ENCODE measurements around the gene CHRNA3.
A peak's percentile ranks its signal among the peaks of the same experiment; 100 is the strongest.

The CHRNA3 gene
- long read RNA-seq, donor 1, partial matches to known transcripts: 0 of 1 reads
- long read RNA-seq, donor 1, other reads (novel, unspliced or antisense): 0 of 1 reads
- long read RNA-seq, donor 2: 0 reads
- long read RNA-seq, donor 3: 0 reads
- long read RNA-seq, donor 4: 0 reads
- long read RNA-seq, donor 5: 0 reads
- long read RNA-seq, donor 6: 0 reads
- long read RNA-seq, donor 7: 0 reads
- long read RNA-seq, donor 8, partial matches to known transcripts: 0 of 1 reads
- long read RNA-seq, donor 8, other reads (novel, unspliced or antisense): 0 of 1 reads

DNA sequence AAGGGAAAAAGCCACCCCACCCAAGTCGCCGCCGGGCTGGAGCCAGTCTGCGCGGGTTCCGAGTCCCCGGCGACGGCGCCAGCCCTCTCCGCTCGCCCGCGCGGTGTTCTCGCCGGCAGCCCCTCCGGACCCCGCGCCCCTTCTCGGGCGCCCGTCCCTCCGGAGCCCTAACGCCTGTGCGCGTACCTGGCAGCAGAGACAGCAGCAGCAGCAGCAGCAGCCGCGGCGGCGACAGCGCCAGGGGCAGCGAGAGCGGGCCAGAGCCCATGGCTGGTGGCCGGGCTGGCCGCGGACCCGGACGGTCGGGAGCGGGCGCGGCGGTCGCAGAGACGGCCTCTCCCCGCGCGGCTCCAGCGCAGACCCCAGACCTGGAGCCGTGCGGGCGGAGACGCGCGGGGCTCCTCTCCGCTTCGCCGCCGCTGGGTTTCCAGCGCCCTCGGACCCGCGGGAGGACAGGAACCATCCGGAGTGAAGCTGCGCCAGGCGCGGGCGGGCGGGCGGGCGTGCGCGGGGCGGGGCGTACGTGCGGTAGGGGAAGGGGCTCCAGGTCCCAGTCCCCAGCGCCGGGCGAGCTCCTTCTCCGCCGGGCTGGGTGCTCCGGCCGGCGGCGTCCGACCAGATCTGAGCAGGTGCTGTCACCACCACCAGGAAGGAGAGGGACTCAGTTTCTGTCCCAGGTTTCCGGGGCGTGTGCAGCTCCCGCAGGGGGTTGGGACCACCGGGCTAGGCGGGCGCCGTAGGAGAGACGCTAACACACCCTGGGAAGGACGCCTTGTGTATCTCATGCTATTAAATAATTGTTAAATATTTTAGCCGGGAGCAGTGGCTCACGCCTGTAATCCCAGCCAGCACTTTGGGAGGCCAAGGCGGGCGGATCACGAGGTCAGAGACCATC is at the start of gene CHRNA3:
CHRNA3 (minus strand) TSS at position 470 of the 895 bp plus-strand sequence; CDS start at position 268, 202 bp downstream.
- peak; percentile 80 for DNase-seq

DNA sequence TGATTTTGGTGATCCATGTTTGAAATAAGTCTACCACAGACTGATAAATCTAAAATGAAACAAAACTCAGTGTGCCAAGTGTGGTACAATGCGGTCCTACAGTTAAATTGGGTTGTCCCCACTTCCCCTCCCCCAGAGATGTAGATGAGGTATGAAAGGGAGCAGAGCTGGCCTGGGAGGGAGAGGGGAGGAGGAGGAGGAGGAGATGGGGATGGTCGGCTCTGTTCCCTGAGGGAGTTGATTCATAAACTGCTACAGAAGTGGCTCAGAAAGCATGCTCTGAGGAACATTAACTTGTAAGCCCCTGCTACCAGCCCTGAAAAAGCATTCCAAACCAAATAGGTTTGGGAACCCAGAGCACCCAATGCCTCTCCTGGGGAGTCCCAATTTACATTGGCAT is 48.2 kb upstream of the CHRNA3 start:
- no peak for DNase-seq

DNA sequence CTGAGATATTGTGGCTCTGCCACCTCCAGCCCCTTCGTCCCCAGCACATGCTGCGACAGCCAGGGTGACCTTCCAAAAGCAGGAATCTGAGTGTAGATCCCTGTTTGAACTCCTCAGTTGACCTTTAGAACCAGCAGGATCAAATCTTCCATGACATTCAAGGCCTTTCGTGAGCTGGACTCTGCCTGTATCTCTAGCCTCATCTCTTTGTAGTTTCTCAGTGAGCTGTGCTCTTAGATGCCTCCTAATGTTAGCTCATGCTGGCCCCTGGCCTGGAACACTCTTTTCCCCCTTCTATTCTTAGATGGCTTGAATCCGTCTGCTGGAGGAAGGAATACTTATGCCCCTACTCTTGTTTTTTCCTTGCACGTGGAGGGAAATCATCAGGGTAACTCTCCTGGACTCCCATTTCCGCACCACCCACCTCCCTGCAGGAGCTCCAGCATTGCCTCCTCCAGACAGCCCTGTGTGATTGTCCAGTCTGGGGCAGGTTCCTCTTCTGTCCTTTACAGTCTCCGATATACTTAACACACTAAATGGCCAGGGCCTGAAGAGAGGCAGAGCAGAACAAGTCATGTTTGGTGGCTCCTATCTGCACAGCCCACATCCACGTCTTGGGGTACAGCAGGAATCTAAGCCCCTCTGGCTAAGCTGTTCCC is 46.9 kb upstream of the CHRNA3 start:
- no peak for DNase-seq

DNA sequence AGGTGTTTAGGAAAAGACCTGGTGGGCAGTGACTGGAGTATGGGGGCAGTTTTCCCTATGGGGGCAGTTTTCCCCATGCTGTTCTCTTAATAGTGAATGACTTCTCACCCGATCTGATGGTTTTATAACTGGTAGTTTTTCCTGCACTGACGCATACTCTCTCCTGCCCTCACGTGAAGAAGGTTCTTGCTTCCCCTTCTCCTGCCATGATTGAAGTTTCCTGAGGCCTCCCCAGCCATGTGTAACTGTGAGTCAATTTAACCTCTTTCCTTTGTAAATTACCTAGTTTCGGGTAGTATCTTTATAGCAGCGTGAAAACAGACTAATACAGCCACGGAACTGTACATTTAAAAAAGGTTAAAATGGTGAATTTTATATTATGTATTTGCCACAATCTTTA is 45.2 kb upstream of the CHRNA3 start:
- DNase-seq: no peak

- DNase-seq: no peak
Observed at GRCh38 chr15:78663703-78664102, 42.9 kb upstream of the CHRNA3 start.

GRCh38 chr15:78662028-78662427 is 41.2 kb upstream of the CHRNA3 start:
- no peak for DNase-seq

DNA sequence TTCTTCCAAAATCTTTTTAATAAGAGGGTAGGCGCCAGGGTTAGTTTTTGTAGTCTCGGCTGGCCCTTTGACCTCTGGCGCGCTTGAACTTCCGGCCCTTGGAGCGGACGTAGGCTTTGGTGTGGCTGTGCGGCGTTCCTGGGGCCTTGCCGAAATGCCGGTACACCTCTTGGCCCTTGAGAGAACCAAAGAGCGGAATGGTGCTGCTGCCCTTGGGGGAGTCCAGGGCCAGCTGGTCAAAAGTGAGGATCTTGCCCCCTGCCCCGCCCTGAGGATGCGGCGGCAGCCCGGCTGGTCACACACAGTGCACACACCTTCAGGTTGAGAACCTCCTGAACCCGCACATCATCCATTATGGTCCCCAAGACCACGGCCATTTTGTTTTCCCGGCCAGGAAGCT is 40.2 kb upstream of the CHRNA3 start:
- DNase-seq: no peak

GRCh38 chr15:78660584-78660983 is 39.8 kb upstream of the CHRNA3 start:
- DNase-seq: no peak

DNA sequence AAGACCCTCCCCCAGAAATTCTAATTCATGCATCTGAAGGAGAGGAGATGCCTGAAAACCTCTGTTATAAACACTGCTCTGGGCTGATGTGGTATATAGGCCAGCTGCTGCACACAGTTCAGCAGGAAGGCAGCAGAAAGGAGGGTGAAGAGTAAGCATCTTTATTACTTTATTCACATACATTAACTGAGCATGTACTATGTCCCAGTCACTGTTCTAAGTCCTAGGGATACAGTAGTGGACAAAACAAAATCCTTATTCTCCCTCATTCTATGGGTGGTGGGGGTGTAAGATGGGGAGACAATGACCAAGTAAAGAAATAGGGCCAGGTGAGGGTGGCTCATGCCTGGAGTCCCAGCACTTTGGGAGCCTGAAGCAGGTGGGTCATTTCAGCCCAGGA is 38.0 kb upstream of the CHRNA3 start:
- no peak for DNase-seq

- DNase-seq: no peak
Observed at GRCh38 chr15:78654272-78654671, 33.5 kb upstream of the CHRNA3 start.

GRCh38 chr15:78651930-78652615 is 31.3 kb upstream of the CHRNA3 start:
- no peak for DNase-seq

DNA sequence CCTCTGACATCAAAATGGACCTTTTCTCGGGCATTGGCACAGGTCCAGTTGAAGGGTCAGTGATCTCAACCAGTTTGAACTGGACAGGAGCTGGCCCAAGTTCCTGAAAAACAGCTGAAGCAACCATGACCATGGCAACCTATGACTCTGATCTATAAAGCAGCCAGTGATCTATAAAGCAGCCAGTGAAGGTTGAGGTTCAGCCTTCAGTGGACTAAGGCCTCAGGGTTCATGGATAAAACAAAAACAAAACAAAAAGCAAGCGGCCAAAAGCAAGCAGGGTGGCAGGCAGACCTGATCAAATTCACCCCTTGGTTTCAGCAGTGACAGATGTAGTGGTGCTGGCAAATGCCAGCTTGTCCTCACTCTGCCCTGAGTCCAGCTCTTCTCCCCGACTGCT is 30.2 kb upstream of the CHRNA3 start:
- no peak for DNase-seq

GRCh38 chr15:78650022-78650421 is 29.2 kb upstream of the CHRNA3 start:
- no peak for DNase-seq

- no peak for DNase-seq
Observed at GRCh38 chr15:78645009-78645408, 24.2 kb upstream of the CHRNA3 start.

DNA sequence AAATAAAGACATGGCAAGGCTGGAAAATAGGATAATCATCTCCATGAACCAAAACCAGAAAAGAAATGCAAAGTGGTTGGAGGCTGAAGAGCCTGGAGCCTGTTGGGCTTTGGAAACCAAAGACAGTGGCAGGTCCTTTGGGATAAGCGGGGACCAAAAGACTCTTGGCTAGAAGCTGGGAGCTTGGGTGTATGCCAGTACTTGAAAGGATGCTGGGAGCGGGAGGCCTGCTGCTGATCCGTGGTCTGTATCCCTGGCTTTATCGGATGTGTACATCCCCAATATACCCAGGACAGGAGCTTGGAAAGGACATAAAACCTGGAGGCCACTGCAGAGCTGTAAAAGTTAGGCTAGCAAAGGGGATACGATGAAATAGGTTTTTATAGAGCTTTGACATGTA is 21.5 kb upstream of the CHRNA3 start:
- DNase-seq: no peak

- DNase-seq: no peak
Observed at GRCh38 chr15:78641749-78642275, 21.0 kb upstream of the CHRNA3 start.

DNA sequence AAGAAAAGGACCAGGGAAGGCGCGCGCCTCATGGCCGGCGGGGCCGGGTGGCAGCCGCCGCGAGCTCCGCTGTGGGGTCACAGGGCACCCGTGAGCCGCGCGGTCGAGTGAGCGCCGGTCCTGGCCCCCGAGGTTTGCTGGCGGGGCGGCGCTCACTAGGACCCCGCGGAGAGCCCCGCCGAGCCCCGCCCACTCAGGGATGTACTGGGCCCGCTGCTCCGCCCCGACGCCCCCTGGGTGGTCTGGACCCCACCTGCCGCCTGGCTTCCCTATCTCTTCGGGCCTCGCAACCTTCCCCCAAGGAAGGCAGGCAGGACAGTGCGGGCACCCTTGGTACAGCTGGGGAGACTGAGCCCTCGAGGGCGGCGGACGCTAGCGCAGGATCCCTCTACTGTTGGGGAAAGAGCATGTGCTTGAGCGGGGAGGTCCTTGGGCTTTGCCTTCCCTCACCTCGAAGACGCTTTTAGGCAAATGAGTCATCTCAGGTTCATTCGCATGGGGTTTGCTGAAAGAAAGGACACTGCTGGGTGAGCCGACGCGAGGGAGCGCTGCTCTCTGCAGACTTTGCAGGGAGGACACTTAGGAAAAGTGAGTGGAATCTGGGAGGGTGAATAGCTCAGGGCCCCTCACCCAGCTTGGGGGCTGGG is 20.4 kb upstream of the CHRNA3 start, which contains the start of gene CHRNB4:
CHRNB4 (minus strand) TSS at position 109 of the 647 bp plus-strand sequence; CDS start at position 32, 77 bp downstream.
- peak; percentile 92 for DNase-seq

- DNase-seq: no peak
Observed at GRCh38 chr15:78640527-78641101, 19.8 kb upstream of the CHRNA3 start.

GRCh38 chr15:78638658-78639314 is 18.0 kb upstream of the CHRNA3 start:
- peak; percentile 47 for DNase-seq

GRCh38 chr15:78637776-78638435 is 17.1 kb upstream of the CHRNA3 start:
- DNase-seq: no peak
